Measurements from ENCODE around the gene COL24A1. TPM values are rescaled to one million over a fixed set of nuclear protein-coding genes. Genes with fewer than 3 reads are reported as not detected.
"Not testable (repeated sequence)": the region's sequence is repeated elsewhere in the genome, so short reads cannot be mapped to it uniquely, and the experiment has no call there.

COL24A1 gene
- total and polyA plus RNA-seq, 4 donors: 0.33 to 16.7 (median 0.67) TPM

DNA sequence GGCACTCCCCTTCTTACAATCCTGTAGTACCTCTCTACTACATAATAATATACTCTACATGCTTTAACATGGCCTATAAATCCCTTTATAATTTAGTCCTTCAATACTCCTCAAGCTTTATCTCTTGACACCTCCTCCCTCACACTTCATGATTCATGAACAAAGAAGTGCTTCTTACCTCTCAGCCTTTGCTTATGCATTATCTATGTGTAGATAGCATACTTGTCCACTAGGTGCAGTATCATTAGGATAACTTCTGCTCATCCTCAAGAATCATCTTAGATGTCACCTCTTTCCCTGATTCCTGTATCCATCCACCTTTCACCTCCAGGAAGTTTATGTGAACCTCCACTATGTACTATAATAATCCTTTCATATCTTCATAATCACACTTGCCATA is 74.4 kb downstream of the COL24A1 start:
- Histone ChIP-seq H3K4me1 (ENCODE audit: control insufficient read depth in 5 of 5, insufficient read depth in 5 of 5, low read length in 5 of 5) (peaks cover 0 to 6% (median 4%) of the 10 kb centered on the region in 5 donors), H3K27me3 (ENCODE audit: control insufficient read depth in 3 of 3, insufficient read depth in 3 of 3, low read length in 2 of 3) (no peaks in the 10 kb centered on the region), H3K9ac (ENCODE audit: insufficient read depth in 1 of 2, low read length in 2 of 2) (no peak overlapping the region), H3K27ac (ENCODE audit: low read depth in 1 of 2, low read length in 1 of 2) (no peak overlapping the region), H3K4me3 (no peak overlapping the region), H3K9me3 (ENCODE audit: control insufficient read depth in 4 of 4, insufficient read depth in 3 of 4, low read length in 3 of 4) (peaks cover 0 to 6% (median 2%) of the 10 kb centered on the region in 4 donors), H3K36me3 (ENCODE audit: control insufficient read depth in 4 of 4, insufficient read depth in 4 of 4, low read length in 4 of 4) (peaks cover 0 to 6% (median 2%) of the 10 kb centered on the region in 4 donors)
- DNase-seq: no peak
- no peak for ATAC-seq (ENCODE audit: insufficient read depth, low FRiP score)
- TF ChIP-seq, protein P1, sequence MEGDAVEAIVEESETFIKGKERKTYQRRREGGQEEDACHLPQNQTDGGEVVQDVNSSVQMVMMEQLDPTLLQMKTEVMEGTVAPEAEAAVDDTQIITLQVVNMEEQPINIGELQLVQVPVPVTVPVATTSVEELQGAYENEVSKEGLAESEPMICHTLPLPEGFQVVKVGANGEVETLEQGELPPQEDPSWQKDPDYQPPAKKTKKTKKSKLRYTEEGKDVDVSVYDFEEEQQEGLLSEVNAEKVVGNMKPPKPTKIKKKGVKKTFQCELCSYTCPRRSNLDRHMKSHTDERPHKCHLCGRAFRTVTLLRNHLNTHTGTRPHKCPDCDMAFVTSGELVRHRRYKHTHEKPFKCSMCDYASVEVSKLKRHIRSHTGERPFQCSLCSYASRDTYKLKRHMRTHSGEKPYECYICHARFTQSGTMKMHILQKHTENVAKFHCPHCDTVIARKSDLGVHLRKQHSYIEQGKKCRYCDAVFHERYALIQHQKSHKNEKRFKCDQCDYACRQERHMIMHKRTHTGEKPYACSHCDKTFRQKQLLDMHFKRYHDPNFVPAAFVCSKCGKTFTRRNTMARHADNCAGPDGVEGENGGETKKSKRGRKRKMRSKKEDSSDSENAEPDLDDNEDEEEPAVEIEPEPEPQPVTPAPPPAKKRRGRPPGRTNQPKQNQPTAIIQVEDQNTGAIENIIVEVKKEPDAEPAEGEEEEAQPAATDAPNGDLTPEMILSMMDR (IDR thresholded peaks at IDR 0.05; ENCODE audit: control extremely low read depth, extremely low read depth): no peak

DNA sequence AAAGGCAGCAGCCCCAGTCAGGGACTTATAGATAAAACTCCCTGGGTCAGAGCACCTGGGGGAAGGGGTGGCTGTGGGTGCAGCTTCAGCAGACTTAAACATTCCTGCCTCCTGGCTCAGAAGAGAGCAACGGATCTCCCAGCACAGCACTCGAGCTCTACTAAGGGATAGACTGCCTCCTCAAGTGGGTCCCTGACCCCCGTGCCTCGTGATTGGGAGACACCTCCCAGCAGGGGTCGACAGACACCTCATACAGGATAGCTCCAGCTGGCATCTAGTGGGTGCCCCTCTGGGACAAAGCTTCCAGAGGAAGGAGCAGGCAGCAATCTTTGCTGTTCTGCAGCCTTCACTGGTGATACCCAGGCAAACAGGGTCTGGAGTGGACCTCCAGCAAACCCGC is 84.1 kb downstream of the COL24A1 start:
- H3K9ac ChIP-seq (ENCODE audit: insufficient read depth in 1 of 2, low read length in 2 of 2); H3K4me1 ChIP-seq (ENCODE audit: control insufficient read depth in 5 of 5, insufficient read depth in 5 of 5, low read length in 5 of 5); H3K4me3 ChIP-seq; DNase-seq; H3K27me3 ChIP-seq (ENCODE audit: control insufficient read depth in 3 of 3, insufficient read depth in 3 of 3, low read length in 2 of 3); H3K27ac ChIP-seq (ENCODE audit: low read depth in 1 of 2, low read length in 1 of 2); ATAC-seq (ENCODE audit: insufficient read depth, low FRiP score): not testable (repeated sequence)
- H3K36me3 ChIP-seq (ENCODE audit: control insufficient read depth in 4 of 4, insufficient read depth in 4 of 4, low read length in 4 of 4): peaks cover 0 to 17% (median 3%) of the 10 kb centered on the region in 4 donors
- 77 to 90% methylated on average over 6 of the region's 6 CpGs for WGBS, 2 donors
- H3K9me3 ChIP-seq (ENCODE audit: control insufficient read depth in 4 of 4, insufficient read depth in 3 of 4, low read length in 3 of 4): peaks cover 0 to 12% (median 2%) of the 10 kb centered on the region in 4 donors

DNA sequence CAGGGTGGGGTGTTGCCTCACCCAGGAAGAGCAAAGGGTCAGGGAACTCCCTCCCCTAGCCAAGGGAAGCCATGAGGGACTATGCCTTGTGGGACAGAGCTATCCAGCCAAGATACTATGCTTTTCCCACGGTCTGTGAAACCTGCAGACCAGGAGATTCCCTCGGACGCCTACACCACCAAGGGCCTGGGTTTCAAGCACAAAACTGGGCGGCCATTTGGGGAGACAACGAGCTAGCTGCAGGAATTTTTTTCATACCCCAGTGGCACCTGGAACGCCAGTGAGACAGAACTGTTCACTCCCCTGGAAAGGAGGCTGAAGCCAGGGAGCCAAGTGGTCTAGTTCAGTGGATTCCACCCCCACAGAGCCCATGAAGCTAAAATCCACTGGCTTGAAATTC is 84.7 kb downstream of the COL24A1 start:
- 86 to 95% methylated on average over 6 of the region's 6 CpGs for WGBS, 2 donors
- not testable (repeated sequence) for ATAC-seq (ENCODE audit: insufficient read depth, low FRiP score); DNase-seq; H3K27ac ChIP-seq (ENCODE audit: low read depth in 1 of 2, low read length in 1 of 2); H3K4me3 ChIP-seq; H3K4me1 ChIP-seq (ENCODE audit: control insufficient read depth in 5 of 5, insufficient read depth in 5 of 5, low read length in 5 of 5); H3K27me3 ChIP-seq (ENCODE audit: control insufficient read depth in 3 of 3, insufficient read depth in 3 of 3, low read length in 2 of 3); H3K9ac ChIP-seq (ENCODE audit: insufficient read depth in 1 of 2, low read length in 2 of 2)
- Histone ChIP-seq H3K9me3 (ENCODE audit: control insufficient read depth in 4 of 4, insufficient read depth in 3 of 4, low read length in 3 of 4) (peaks cover 0 to 12% (median 2%) of the 10 kb centered on the region in 4 donors), H3K36me3 (ENCODE audit: control insufficient read depth in 4 of 4, insufficient read depth in 4 of 4, low read length in 4 of 4) (peaks cover 0 to 17% (median 5%) of the 10 kb centered on the region in 4 donors)

DNA sequence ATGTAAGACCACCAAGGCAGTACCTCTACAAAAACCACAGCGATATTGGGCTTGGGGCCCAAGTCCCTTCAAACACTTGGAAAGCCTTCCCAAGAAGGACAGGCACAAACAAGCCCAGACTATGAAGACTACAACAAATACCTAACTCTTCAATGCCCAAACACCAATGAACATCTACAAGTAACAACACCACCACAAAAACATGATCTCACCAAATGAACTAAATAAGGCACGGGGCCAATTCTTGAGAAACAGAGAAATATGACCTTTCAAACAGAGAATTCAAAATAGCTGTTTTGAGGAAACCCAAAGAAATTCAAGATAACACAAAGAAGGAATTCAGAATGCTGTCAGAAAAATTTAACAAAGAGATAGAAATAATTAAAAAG is 86.8 kb downstream of the COL24A1 start:
- 71 to 84% methylated on average over 2 of the region's 2 CpGs for WGBS, 2 donors
- Histone ChIP-seq H3K36me3 (ENCODE audit: control insufficient read depth in 4 of 4, insufficient read depth in 4 of 4, low read length in 4 of 4) (peaks cover 0 to 17% (median 5%) of the 10 kb centered on the region in 4 donors), H3K4me1 (ENCODE audit: control insufficient read depth in 5 of 5, insufficient read depth in 5 of 5, low read length in 5 of 5) (no peaks in the 10 kb centered on the region), H3K27me3 (ENCODE audit: control insufficient read depth in 3 of 3, insufficient read depth in 3 of 3, low read length in 2 of 3) (no peaks in the 10 kb centered on the region), H3K9ac (ENCODE audit: insufficient read depth in 1 of 2, low read length in 2 of 2) (no peak overlapping the region), H3K9me3 (ENCODE audit: control insufficient read depth in 4 of 4, insufficient read depth in 3 of 4, low read length in 3 of 4) (peaks cover 0 to 12% (median 2%) of the 10 kb centered on the region in 4 donors), H3K4me3 (no peak overlapping the region), H3K27ac (ENCODE audit: low read depth in 1 of 2, low read length in 1 of 2) (no peak overlapping the region)
- no peak for ATAC-seq (ENCODE audit: insufficient read depth, low FRiP score)
- DNase-seq: peak in 1 of 3 donors; percentile 14
- TF ChIP-seq, protein P1 (IDR thresholded peaks at IDR 0.05; ENCODE audit: control extremely low read depth, extremely low read depth): no peak

All from lung (tissue), 12 donors.